Breast epithelium (tissue), 3 donors: ENCODE results near the gene NOTCH3.

Experiments used
- POLR2A ChIP-seq: fragments of 450-650 bp; IDR thresholded peaks from one replicate; pipeline ENCODE4 v1.6.1; 2016; ENCODE audit warnings: antibody characterized with exemption, mild to moderate bottlenecking, moderate library complexity
- TF ChIP-seq, protein P1 (sequence below), 3 donors: fragments of 450-650 bp; IDR thresholded peaks; one replicate each; pipeline ENCODE4 v1.5.1; 2016 to 2017; ENCODE audit warnings: antibody characterized with exemption in 3 of 3, mild to moderate bottlenecking in 3 of 3, moderate library complexity in 3 of 3

DNA sequence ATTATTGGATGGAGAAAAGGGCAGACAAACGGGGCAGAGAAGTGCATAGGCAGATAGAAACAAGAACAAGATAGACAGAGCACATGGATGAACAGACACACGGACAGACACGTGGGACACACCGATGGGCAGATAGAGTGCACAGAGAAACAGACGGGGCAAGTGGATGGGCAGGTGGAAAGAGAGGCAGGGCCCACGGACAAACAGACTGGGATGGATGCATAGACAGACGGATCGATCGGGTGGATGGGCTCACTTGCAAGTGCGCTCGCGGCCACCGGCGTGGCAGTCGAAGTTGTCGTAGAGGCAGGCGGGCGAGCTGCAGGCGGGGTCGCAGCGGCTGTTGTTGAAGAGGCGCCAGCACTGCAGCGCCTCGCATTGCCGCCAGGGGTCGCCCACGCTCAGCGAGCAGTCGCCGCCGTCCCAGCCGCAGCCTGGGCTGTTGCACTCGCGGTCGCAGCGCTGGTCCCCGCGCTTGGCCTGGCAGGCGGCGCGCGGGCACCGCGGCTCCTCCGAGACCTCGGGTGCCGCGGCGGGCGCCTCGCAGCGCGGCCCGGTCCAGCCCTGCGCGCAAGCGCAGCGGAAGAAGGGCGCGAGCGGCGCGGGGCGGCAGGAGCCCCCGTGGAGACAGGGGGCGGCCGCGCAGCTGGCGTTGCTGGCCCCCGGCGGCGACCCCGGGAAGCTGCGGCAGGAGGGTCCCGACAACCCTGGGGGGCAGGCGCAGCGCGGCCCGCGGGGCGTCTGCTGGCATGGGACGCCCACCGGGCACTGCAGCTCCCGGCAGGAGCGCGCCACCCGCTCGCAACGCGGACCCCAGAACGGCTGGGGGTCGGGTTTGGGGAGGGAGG, 23.3 kb downstream of the NOTCH3 start:
- TF ChIP-seq, protein P1, sequence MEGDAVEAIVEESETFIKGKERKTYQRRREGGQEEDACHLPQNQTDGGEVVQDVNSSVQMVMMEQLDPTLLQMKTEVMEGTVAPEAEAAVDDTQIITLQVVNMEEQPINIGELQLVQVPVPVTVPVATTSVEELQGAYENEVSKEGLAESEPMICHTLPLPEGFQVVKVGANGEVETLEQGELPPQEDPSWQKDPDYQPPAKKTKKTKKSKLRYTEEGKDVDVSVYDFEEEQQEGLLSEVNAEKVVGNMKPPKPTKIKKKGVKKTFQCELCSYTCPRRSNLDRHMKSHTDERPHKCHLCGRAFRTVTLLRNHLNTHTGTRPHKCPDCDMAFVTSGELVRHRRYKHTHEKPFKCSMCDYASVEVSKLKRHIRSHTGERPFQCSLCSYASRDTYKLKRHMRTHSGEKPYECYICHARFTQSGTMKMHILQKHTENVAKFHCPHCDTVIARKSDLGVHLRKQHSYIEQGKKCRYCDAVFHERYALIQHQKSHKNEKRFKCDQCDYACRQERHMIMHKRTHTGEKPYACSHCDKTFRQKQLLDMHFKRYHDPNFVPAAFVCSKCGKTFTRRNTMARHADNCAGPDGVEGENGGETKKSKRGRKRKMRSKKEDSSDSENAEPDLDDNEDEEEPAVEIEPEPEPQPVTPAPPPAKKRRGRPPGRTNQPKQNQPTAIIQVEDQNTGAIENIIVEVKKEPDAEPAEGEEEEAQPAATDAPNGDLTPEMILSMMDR (IDR thresholded peaks at IDR 0.05) = peak; percentile 89 to 99 (median 90)
- no peak for TF ChIP-seq POLR2A
